NT2/D1 (cell line): ENCODE measurements around the gene PPDPF.

ENCODE experiments used
- DNase-seq: peaks from one replicate; pipeline ENCODE4 v3.0.0-alpha.2; 2011; ENCODE audit warnings: low read depth, low spot score
- H3K27me3 ChIP-seq: 2 replicates; pipeline ENCODE4 v1.6.0; 2011; ENCODE audit warnings: mild to moderate bottlenecking; ENCODE audit not compliant: insufficient read length, insufficient read depth
- H3K36me3 ChIP-seq: 2 replicates; pipeline ENCODE4 v1.6.1; 2011; ENCODE audit warnings: mild to moderate bottlenecking, low read length, mixed read lengths; ENCODE audit not compliant: insufficient read depth, insufficient read length
- H3K4me1 ChIP-seq: 2 replicates; pipeline ENCODE4 v1.5.1; 2011; ENCODE audit not compliant: insufficient read depth, insufficient read length
- H3K4me3 ChIP-seq: 2 replicates; pipeline ENCODE4 v1.5.1; 2011; ENCODE audit warnings: low read depth; ENCODE audit not compliant: insufficient read length
- H3K9ac ChIP-seq: 2 replicates; pipeline ENCODE4 v1.6.0; 2011; ENCODE audit warnings: low read depth; ENCODE audit not compliant: insufficient read length
- H3K9me3 ChIP-seq: 2 replicates; pipeline ENCODE4 v1.5.1; 2011; ENCODE audit warnings: mild to moderate bottlenecking, low read length; ENCODE audit not compliant: insufficient read depth
- SUZ12 ChIP-seq: IDR thresholded peaks from 2 replicates; pipeline ENCODE4 v1.6.1; 2011; ENCODE audit not compliant: insufficient read length, insufficient read depth; ENCODE audit errors: extremely low read depth
- YY1 ChIP-seq: IDR thresholded peaks from 2 replicates; pipeline ENCODE4 v1.6.1; 2011; ENCODE audit not compliant: insufficient read length, insufficient read depth
- ZNF274 ChIP-seq: IDR thresholded peaks from 2 replicates; pipeline ENCODE4 v1.6.1; 2011; ENCODE audit warnings: mild to moderate bottlenecking, low read depth, low read length

The PPDPF gene

DNA sequence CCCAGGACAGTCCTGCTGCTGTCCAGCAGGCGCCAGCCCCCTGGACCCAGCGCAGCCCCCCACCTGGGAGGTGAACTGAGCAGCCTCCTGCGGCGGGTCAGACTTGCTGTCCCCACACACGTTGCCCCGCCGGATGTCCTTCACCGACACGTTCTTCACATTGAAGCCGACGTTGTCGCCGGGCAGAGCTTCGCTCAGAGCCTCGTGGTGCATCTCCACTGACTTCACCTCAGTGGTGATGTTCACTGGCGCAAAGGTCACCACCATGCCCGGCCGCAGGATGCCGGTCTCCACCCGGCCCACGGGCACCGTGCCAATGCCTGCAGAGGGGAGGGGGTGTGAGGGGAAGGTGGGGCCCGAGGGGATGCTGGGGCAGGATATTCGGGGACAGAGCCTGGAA is 30.1 kb upstream of the PPDPF start:
- H3K27me3 ChIP-seq, result no peaks in the 10 kb centered on the region
- H3K9me3 ChIP-seq, result no peaks in the 10 kb centered on the region
- no peak overlapping the region for H3K9ac ChIP-seq
- H3K4me3 ChIP-seq, result no peak overlapping the region
- DNase-seq, result no peak
- peaks cover 4% of the 10 kb centered on the region for H3K4me1 ChIP-seq
- no peak for TF ChIP-seq ZNF274
- no peak for TF ChIP-seq SUZ12
- TF ChIP-seq YY1, result no peak
- peaks cover 73% of the 10 kb centered on the region for H3K36me3 ChIP-seq

DNA sequence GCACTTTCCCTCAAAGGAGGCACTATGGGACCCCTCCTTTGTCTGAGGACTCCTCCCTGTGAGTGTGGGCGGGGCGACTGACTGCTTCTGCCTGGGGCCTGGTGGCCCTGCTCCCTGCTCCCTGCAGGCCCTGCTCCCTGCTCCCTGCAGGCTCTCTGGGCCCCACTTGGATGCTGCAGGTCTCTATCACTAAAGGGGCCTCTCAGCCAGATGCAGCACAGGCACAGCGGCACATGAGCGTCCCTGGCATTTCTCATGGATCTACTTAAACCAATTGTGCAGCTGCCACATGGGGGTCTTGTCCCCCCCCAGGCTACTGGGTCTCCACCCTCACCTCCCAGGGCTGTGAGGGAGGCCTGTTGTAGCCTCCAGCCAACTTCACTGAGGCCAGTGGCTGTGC is 29.5 kb upstream of the PPDPF start:
- peaks cover 8% of the 10 kb centered on the region for H3K4me1 ChIP-seq
- H3K4me3 ChIP-seq, result no peak overlapping the region
- DNase-seq, result no peak
- no peaks in the 10 kb centered on the region for H3K9me3 ChIP-seq
- H3K9ac ChIP-seq, result no peak overlapping the region
- no peaks in the 10 kb centered on the region for H3K27me3 ChIP-seq
- peaks cover 78% of the 10 kb centered on the region for H3K36me3 ChIP-seq
- TF ChIP-seq YY1, result no peak
- no peak for TF ChIP-seq ZNF274
- no peak for TF ChIP-seq SUZ12

DNA sequence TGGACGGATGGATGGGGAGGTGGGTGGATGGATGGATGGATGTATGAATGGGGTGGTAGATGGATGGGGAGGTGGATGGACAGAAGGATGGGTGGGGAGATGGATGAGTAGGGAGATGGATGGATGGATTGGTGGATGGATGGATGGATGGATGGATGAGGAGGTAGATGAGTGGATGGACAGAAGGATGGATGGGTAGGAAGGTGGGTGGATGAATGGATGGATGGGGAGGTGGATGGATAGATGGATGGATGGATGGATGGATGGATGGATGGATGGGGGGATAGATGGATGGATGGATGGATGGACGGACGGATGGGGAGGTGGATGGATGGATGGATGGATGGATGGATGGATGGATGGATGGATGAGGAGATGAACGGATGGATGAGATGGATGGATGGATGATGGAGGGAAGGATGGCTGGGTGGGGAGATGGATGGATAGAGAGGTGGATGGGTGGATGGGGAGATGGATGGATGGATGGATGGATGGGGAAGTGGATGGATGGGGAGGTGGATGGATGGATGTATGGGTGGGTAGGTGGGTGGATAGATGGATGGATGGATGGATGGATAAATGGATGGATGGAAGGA is 28.8 kb upstream of the PPDPF start:
- Histone ChIP-seq H3K27me3 (peaks cover 2% of the 10 kb centered on the region), H3K4me1 (peaks cover 12% of the 10 kb centered on the region), H3K9me3 (no peaks in the 10 kb centered on the region), H3K9ac (no peak overlapping the region), H3K36me3 (peaks cover 78% of the 10 kb centered on the region), H3K4me3 (no peak overlapping the region)
- DNase-seq, result no peak
- TF ChIP-seq YY1 (no peak), ZNF274 (no peak), SUZ12 (no peak)

DNA sequence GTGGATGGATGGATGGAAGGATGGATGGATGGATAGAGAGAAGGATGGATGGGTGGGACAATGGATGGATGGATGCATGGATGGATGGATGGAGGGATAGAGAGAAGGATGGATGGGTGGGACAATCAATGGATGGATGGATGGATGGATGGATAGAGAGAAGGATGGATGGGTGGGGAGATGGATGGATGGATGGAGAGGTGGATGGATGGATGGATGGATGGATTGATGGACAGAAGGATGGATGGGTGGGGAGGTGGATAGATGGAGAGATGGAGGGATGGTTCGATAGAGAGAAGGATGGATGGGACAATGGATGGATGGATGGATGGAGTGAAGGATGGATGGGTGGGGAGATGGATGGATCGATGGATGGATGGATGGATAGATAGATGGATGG is 28.0 kb upstream of the PPDPF start:
- Histone ChIP-seq H3K4me1 (peaks cover 20% of the 10 kb centered on the region), H3K27me3 (peaks cover 2% of the 10 kb centered on the region), H3K4me3 (no peak overlapping the region), H3K36me3 (peaks cover 82% of the 10 kb centered on the region), H3K9me3 (no peaks in the 10 kb centered on the region), H3K9ac (no peak overlapping the region)
- no peak for DNase-seq
- TF ChIP-seq SUZ12, result no peak
- TF ChIP-seq ZNF274, result no peak
- TF ChIP-seq YY1, result no peak

DNA sequence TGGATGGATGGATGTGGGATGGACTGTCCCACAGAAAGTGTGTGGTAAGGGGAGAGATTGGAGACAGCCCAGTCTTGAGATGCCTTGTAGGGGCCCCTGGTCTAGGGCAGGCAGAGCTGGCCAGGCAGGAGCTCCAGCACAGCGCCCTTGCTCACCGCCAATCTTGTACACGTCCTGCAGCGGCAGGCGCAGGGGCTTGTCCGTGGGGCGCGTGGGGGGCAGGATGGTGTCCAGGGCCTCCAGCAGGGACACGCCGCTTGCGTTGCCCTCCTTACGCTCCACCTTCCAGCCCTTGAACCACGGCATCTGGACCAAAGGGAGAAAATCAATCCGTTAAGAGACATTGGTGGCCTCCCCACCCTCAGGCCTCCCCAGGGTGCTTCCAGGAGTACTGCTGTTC is 27.6 kb upstream of the PPDPF start:
- Histone ChIP-seq H3K27me3 (peaks cover 2% of the 10 kb centered on the region), H3K4me3 (no peak overlapping the region), H3K4me1 (peaks cover 25% of the 10 kb centered on the region), H3K9me3 (no peaks in the 10 kb centered on the region), H3K9ac (no peak overlapping the region), H3K36me3 (peaks cover 78% of the 10 kb centered on the region)
- DNase-seq, result no peak
- TF ChIP-seq YY1, result no peak
- no peak for TF ChIP-seq SUZ12
- no peak for TF ChIP-seq ZNF274

DNA sequence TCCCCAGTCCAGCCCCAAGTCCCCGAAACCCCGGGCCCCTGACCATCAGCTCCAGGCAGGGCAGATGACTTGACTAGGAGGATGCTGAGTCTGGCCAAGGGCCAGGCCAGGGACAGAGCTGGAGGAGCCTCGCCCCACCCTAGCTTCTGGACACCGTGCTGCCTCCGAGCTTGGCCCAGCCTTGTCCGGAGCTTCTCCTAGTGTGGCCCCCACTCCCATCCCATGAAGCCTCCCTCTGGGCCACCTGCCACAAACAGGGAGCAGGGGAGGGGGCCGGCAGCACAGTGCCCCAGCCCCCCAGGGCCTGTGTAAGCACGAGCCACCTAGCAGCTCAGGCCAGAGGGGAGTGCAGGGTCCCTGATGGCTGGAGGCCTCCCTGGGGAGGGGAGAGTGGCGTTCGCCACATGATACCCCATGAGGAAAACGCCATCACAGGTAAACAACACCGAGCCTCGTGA is 27.0 kb upstream of the PPDPF start:
- Histone ChIP-seq H3K9me3 (no peaks in the 10 kb centered on the region), H3K27me3 (peaks cover 6% of the 10 kb centered on the region), H3K9ac (no peak overlapping the region), H3K36me3 (peaks cover 75% of the 10 kb centered on the region), H3K4me1 (peaks cover 25% of the 10 kb centered on the region), H3K4me3 (no peak overlapping the region)
- TF ChIP-seq SUZ12 (no peak), YY1 (no peak), ZNF274 (no peak)
- DNase-seq, result no peak

DNA sequence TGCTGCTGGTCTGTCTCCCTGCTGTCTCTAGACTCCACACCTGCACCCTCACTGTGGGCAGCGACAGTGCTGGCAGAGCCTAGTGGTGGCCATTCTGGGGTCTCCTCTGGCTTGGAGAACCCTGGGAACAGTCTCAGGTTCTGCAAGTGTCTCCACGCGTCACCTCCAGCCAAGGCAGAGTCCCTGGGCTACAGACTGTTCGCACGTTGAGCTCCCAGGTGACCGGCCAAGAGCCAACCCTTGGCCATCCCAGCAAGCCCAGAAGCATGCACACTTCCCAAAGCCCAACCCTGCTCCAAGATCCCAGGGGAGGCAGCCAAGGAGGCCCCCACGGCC is 26.5 kb upstream of the PPDPF start:
- no peak overlapping the region for H3K9ac ChIP-seq
- peaks cover 71% of the 10 kb centered on the region for H3K36me3 ChIP-seq
- H3K4me3 ChIP-seq, result no peak overlapping the region
- peaks cover 25% of the 10 kb centered on the region for H3K4me1 ChIP-seq
- H3K27me3 ChIP-seq, result peaks cover 6% of the 10 kb centered on the region
- DNase-seq, result no peak
- no peaks in the 10 kb centered on the region for H3K9me3 ChIP-seq
- TF ChIP-seq SUZ12 (no peak), YY1 (no peak), ZNF274 (no peak)
